Nasal cavity respiratory epithelium epithelial cell of viscerocranial mucosa (primary cell): Measurements from ENCODE around the gene COL21A1. TPM values are rescaled to one million over a fixed set of nuclear protein-coding genes. Genes with fewer than 3 reads are reported as not detected.

Experiments used
- total RNA-seq: library from RNA; depleted of rRNA; stranded (reverse); fragments of >200 nt; gene quantifications from 2 replicates; pipeline ENCODE4 v1.2.3, GENCODE V29; 2014

Gene COL21A1
- total RNA-seq, result 9.8 and 9.9 TPM in 2 replicates

DNA sequence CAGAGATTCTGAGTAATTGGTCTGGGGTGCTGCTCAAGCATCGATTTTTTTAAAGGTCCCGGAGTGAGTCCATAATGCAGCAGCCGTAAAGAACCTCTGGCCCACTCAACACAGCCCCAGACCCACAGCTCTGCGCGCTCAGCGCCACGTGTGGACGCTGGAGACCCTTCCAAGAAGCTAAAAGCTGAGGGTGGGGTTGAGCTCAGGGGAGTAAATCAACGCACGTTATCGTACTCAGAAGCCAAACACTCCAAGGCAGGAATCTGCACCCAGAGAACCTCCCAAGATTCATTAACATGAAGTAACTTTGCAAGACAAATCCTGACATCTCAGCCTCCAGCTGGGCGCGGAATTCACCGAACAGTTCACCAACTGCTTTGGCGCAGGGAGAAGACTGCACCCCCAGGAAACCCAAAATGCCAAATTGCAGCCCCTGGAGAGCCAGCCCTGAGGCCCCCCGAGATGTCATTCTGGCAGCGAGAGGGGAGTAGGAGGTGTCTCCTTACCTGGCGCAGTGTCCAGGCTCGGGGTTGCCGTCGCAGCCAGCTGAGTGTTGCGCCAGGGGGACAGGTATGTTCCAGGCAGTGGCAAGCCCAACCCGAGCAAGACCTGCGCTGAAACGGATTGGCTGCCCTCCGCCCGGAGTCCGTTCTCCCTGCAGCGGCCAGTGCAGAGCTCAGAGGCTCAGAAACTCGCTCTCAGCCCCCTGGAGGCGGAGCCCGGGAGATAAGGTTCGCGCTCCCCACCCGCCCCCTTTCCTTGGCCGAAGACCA lies at the start of gene COL21A1:
Gene COL21A1 (minus strand): TSS at position 700 of the 773 bp plus-strand sequence. CDS start 64,962 bp downstream, outside the sequence.

